CD4-positive, alpha-beta T cell (primary cell): ENCODE measurements around the gene UGT2A1. TPM values are rescaled to one million over a fixed set of nuclear protein-coding genes. Genes with fewer than 3 reads are reported as not detected.

Experiments used
- ATAC-seq: fragments of 200-7000 bp; cut with Tn5 transposase; one replicate; pipeline ENCODE4 v1.10.0; 2022; ENCODE audit warnings: mild to moderate bottlenecking; ENCODE audit not compliant: poor library complexity
- CTCF ChIA-PET: fragments of 350-600 bp; sonication (Branson Sonifier 250); formaldehyde crosslinking; loops from one replicate; lab custom pipeline; 2021; ENCODE audit warnings: antibody characterized with exemption, inconsistent platforms; lab: Charles Lee
- POLR2A ChIA-PET: fragments of 350-600 bp; sonication (Branson Sonifier 250); formaldehyde crosslinking; loops from one replicate; lab custom pipeline; 2021; ENCODE audit warnings: antibody characterized with exemption, inconsistent platforms; lab: Charles Lee
- DNase-seq, 14 experiments: peaks; one replicate each; pipeline ENCODE4 v3.0.0-alpha.2; 2013 to 2020; ENCODE audit warnings: mixed read lengths in 2 of 14
- H3K27ac ChIP-seq, 2 donors: one replicate each; pipeline versions ENCODE4 v1.5.1 to v1.7.0; 2013; ENCODE audit warnings: low read length in 2 of 2, low read depth in 1 of 2, mild to moderate bottlenecking in 1 of 2
- H3K27me3 ChIP-seq, 2 experiments: 1 replicate in 1 of 2; 2 replicates in 1 of 2; pipeline versions ENCODE4 v1.6.1 to v1.7.0; 2013; ENCODE audit warnings: low read length in 2 of 2, control low read depth in 1 of 2, mild to moderate bottlenecking in 1 of 2, moderate library complexity in 1 of 2; ENCODE audit not compliant: insufficient read depth in 2 of 2, control insufficient read depth in 1 of 2
- H3K36me3 ChIP-seq: one replicate; pipeline ENCODE4 v1.6.1; 2013; ENCODE audit warnings: low read length, control low read depth; ENCODE audit not compliant: insufficient read depth
- H3K4me1 ChIP-seq: one replicate; pipeline ENCODE4 v1.6.1; 2013; ENCODE audit warnings: low read length, control low read depth; ENCODE audit not compliant: insufficient read depth
- H3K4me3 ChIP-seq: one replicate; pipeline ENCODE4 v1.5.1; 2013; ENCODE audit warnings: mild to moderate bottlenecking, low read length, moderate library complexity
- H3K9me3 ChIP-seq, 2 experiments: 1 replicate in 1 of 2; 2 replicates in 1 of 2; pipeline versions ENCODE4 v1.6.1 to v1.7.0; 2013; ENCODE audit warnings: low read length in 2 of 2, mild to moderate bottlenecking in 2 of 2, control low read depth in 1 of 2, moderate library complexity in 1 of 2; ENCODE audit not compliant: control insufficient read depth in 1 of 2, insufficient read depth in 1 of 2
- H3K27ac Mint-ChIP-seq: one replicate; pipeline ENCODE4 v1.8.0; 2020; ENCODE audit warnings: mixed read lengths
- H3K27me3 Mint-ChIP-seq: one replicate; pipeline ENCODE4 v1.8.0; 2021; ENCODE audit warnings: mixed read lengths
- H3K36me3 Mint-ChIP-seq: one replicate; pipeline ENCODE4 v1.8.0; 2021; ENCODE audit warnings: low read depth, mixed read lengths
- H3K4me1 Mint-ChIP-seq: one replicate; pipeline ENCODE4 v1.8.0; 2021; ENCODE audit warnings: low read depth, mixed read lengths
- H3K4me3 Mint-ChIP-seq: one replicate; pipeline ENCODE4 v1.8.0; 2020; ENCODE audit warnings: mild to moderate bottlenecking, mixed read lengths
- H3K9me3 Mint-ChIP-seq: one replicate; pipeline ENCODE4 v1.8.0; 2020; ENCODE audit warnings: mixed read lengths
- intact Hi-C, 2 experiments: fragments of 100-400 bp; cut with DNase I in 1 of 2; cut with micrococcal nuclease in 1 of 2; formaldehyde crosslinking; loops; one replicate each; pipeline versions ENCODE4 v1.15.1 to v1.9.0; 2023 to 2025; cut with DNase I, micrococcal nuclease
- total RNA-seq, 174 experiments: library from RNA in 2 of 174; stranded (reverse) in 2 of 174; gene quantifications; one replicate each; pipeline ENCODE4 v1.2.3 and lab custom pipeline; 2021 to 2026
- TF ChIP-seq, protein P1 (sequence below): fragments of 200-600 bp; IDR thresholded peaks from one replicate; pipeline ENCODE4 v1.8.0; 2022; ENCODE audit warnings: antibody characterized with exemption, mild to moderate bottlenecking

The UGT2A1 gene
- total RNA-seq, 2 experiments from 2014 or later = 0.22 TPM; not detected in 1

DNA sequence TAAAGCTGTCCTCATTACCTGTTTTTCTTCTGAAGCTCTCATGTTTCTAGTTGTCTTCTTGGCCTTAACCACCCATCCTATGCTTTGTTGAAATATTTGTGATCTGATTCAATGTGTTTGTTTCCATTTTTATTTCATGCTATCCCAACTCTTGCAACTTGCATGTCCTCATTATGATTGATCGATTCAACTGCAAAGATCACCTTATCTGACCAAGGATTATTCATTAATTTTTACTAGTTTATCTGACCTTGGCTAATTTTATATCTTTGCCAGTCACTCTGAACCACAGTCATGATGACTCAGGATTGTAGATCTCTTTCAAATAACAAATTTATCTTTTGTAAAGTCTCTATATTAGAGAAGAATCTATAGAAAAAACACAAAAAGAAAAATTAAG lies 84.3 kb downstream of the UGT2A1 start:
- no peaks in the 10 kb centered on the region for H3K9me3 ChIP-seq
- no peaks in the 10 kb centered on the region for H3K4me1 ChIP-seq
- no peaks in the 10 kb centered on the region for H3K4me1 Mint-ChIP-seq
- H3K27ac ChIP-seq = no peak overlapping the region
- TF ChIP-seq, protein P1, sequence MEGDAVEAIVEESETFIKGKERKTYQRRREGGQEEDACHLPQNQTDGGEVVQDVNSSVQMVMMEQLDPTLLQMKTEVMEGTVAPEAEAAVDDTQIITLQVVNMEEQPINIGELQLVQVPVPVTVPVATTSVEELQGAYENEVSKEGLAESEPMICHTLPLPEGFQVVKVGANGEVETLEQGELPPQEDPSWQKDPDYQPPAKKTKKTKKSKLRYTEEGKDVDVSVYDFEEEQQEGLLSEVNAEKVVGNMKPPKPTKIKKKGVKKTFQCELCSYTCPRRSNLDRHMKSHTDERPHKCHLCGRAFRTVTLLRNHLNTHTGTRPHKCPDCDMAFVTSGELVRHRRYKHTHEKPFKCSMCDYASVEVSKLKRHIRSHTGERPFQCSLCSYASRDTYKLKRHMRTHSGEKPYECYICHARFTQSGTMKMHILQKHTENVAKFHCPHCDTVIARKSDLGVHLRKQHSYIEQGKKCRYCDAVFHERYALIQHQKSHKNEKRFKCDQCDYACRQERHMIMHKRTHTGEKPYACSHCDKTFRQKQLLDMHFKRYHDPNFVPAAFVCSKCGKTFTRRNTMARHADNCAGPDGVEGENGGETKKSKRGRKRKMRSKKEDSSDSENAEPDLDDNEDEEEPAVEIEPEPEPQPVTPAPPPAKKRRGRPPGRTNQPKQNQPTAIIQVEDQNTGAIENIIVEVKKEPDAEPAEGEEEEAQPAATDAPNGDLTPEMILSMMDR = no peak
- no peaks in the 10 kb centered on the region for H3K27me3 Mint-ChIP-seq
- H3K9me3 Mint-ChIP-seq = peaks cover 4% of the 10 kb centered on the region
- ATAC-seq (no peak), DNase-seq (no peak)
- H3K4me3 Mint-ChIP-seq = no peak overlapping the region
- H3K4me3 ChIP-seq = no peak overlapping the region
- no peak overlapping the region for H3K27ac Mint-ChIP-seq
- ChIA-PET CTCF (no interaction called here), POLR2A (no interaction called here)
- intact Hi-C loops = no loop called here
- H3K27me3 ChIP-seq = no peaks in the 10 kb centered on the region
- no peaks in the 10 kb centered on the region for H3K36me3 ChIP-seq
- no peaks in the 10 kb centered on the region for H3K36me3 Mint-ChIP-seq

- DNase-seq = no peak
- H3K27ac Mint-ChIP-seq = no peak overlapping the region
Observed at GRCh38 chr4:69563424-69563823, 89.6 kb downstream of the UGT2A1 start.

DNA sequence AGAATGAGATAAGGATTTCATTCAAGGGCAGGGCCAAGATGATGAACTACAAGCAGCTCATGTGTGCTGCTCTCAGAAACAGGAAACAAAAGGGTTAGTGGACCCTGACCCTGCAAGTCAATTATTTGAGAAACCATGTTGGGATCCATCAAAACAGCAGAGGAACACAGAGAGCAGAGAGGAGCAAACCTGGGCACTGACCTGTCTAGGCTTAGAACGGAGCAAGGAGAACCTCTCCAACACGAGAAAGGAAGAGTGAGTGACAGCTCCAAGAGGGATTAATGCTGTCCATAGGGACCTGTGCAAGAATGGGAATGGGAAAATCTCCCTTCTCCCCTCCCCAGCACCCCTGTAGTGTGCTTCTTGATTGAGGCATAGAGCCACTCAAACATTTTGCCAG lies 103.4 kb downstream of the UGT2A1 start:
- TF ChIP-seq, protein P1 = no peak
- intact Hi-C loops = no loop called here
- CTCF ChIA-PET = no interaction called here

More at GRCh38 chr4:69563424-69563823, 89.6 kb downstream of the UGT2A1 start:
- Mint-ChIP-seq H3K4me1 (no peaks in the 10 kb centered on the region), H3K9me3 (peaks cover 4% of the 10 kb centered on the region), H3K27me3 (no peaks in the 10 kb centered on the region), H3K36me3 (no peaks in the 10 kb centered on the region), H3K4me3 (no peak overlapping the region)
- no peaks in the 10 kb centered on the region for H3K36me3 ChIP-seq
- H3K4me3 ChIP-seq = no peak overlapping the region
- ChIA-PET CTCF (no interaction called here), POLR2A (no interaction called here)
- intact Hi-C loops = no loop called here
- no peak for ATAC-seq
- H3K27ac ChIP-seq = no peak overlapping the region
- no peaks in the 10 kb centered on the region for H3K9me3 ChIP-seq
- TF ChIP-seq, protein P1 = no peak
- no peaks in the 10 kb centered on the region for H3K4me1 ChIP-seq
- H3K27me3 ChIP-seq = no peaks in the 10 kb centered on the region

More for the DNA sequence above, 103.4 kb downstream of the UGT2A1 start:
- no peaks in the 10 kb centered on the region for H3K36me3 Mint-ChIP-seq
- Histone ChIP-seq H3K9me3 (no peaks in the 10 kb centered on the region), H3K27ac (no peak overlapping the region), H3K4me3 (no peak overlapping the region), H3K4me1 (no peaks in the 10 kb centered on the region), H3K27me3 (no peaks in the 10 kb centered on the region), H3K36me3 (no peaks in the 10 kb centered on the region)
- DNase-seq (no peak), ATAC-seq (no peak)
- H3K4me3 Mint-ChIP-seq = no peak overlapping the region
- no peak overlapping the region for H3K27ac Mint-ChIP-seq
- POLR2A ChIA-PET = no interaction called here
- H3K27me3 Mint-ChIP-seq = no peaks in the 10 kb centered on the region
- H3K9me3 Mint-ChIP-seq = peaks cover 2% of the 10 kb centered on the region
- H3K4me1 Mint-ChIP-seq = no peaks in the 10 kb centered on the region
